Thymus (tissue), 11 donors: ENCODE results near the gene MAPKAPK3. TPM values are rescaled to one million over a fixed set of nuclear protein-coding genes. Genes with fewer than 3 reads are reported as not detected.

ENCODE experiments used
- DNase-seq, 9 donors: peaks; one replicate each; pipeline ENCODE4 v3.0.0-alpha.2; 2013; ENCODE audit warnings: low spot score in 9 of 9, low read depth in 6 of 9, missing footprints in 1 of 9
- H3K27ac ChIP-seq, 2 donors: one replicate each; pipeline ENCODE4 v1.5.1; 2013; ENCODE audit warnings: control low read depth in 1 of 2, low read depth in 1 of 2, low read length in 1 of 2, mild to moderate bottlenecking in 1 of 2, moderate library complexity in 1 of 2
- H3K27me3 ChIP-seq, 2 donors: one replicate each; pipeline ENCODE4 v1.5.1; 2013; ENCODE audit warnings: low read length in 1 of 2; ENCODE audit not compliant: control insufficient read depth in 2 of 2, insufficient read depth in 1 of 2
- H3K36me3 ChIP-seq, 2 donors: one replicate each; pipeline ENCODE4 v1.5.1; 2013; ENCODE audit warnings: low read length in 1 of 2, mild to moderate bottlenecking in 1 of 2, moderate library complexity in 1 of 2; ENCODE audit not compliant: control insufficient read depth in 2 of 2, insufficient read depth in 2 of 2
- H3K4me1 ChIP-seq, 2 donors: one replicate each; pipeline ENCODE4 v1.5.1; 2013; ENCODE audit warnings: low read length in 2 of 2; ENCODE audit not compliant: control insufficient read depth in 2 of 2, insufficient read depth in 2 of 2
- H3K4me3 ChIP-seq, 2 donors: one replicate each; pipeline ENCODE4 v1.5.1; 2013; ENCODE audit warnings: low read length in 2 of 2, control low read depth in 1 of 2, mild to moderate bottlenecking in 1 of 2
- H3K9me3 ChIP-seq, 2 donors: one replicate each; pipeline ENCODE4 v1.5.1; 2013; ENCODE audit warnings: low read length in 1 of 2, mild to moderate bottlenecking in 1 of 2; ENCODE audit not compliant: control insufficient read depth in 2 of 2, insufficient read depth in 1 of 2
- WGBS: extraction: QIAGEN DNeasy Blood & Tissue Kit; methylation state at CpG from one replicate; pipeline ENCODE4 v1.1.7; 2013; 5-methylcytosine and 5-hydroxymethylcytosine counted together
- polyA plus RNA-seq: library from polyadenylated mRNA; stranded (reverse); fragments of 200-250 nt; gene quantifications from one replicate; pipeline ENCODE4 v1.2.3, GENCODE V29; 2013
- total RNA-seq: library from RNA; stranded (reverse); fragments of 120-200 nt; gene quantifications from one replicate; pipeline ENCODE4 v1.2.4, GENCODE V29; 2013
- donor health status: healthy.

Gene MAPKAPK3
- total and polyA plus RNA-seq, 2 donors = 24.9 to 54.4 TPM

- H3K36me3 ChIP-seq = peaks cover 7 to 24% of the 10 kb centered on the region in 2 donors
- peaks cover 61 to 89% of the 10 kb centered on the region in 2 donors for H3K4me1 ChIP-seq
- no peaks in the 10 kb centered on the region for H3K9me3 ChIP-seq
- no peak overlapping the region for H3K4me3 ChIP-seq
- no peaks in the 10 kb centered on the region for H3K27me3 ChIP-seq
- DNase-seq = no peak
- 30% methylated on average over 1 of the region's 1 CpG for WGBS
- H3K27ac ChIP-seq = peak overlapping the region in 1 of 2 donors; percentile 50
Observed at GRCh38 chr3:50620420-50620819, 3.5 kb downstream of the MAPKAPK3 start.

DNA sequence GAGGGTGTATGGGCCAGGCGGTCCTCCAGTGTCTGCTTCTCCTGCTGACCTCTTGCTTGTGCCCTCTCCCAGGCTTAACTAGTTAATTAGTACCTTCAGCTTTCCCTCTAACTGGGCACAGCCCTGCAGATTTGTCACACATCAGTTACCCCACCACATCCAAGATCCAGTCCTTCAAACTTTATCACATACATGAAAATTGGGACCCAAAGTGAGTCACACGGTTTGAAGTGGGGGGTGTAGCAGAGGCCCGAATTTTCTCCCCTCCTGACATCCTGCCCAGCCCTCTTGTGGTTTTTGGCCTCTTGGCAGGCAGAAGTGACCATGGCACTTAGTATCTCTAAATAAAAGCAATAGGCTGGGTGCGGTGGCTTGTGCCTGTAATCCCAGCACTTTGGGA lies 3.9 kb downstream of the MAPKAPK3 start:
- H3K4me1 ChIP-seq = peaks cover 64 to 89% of the 10 kb centered on the region in 2 donors
- no peaks in the 10 kb centered on the region for H3K9me3 ChIP-seq
- H3K27me3 ChIP-seq = no peaks in the 10 kb centered on the region
- no peak overlapping the region for H3K4me3 ChIP-seq
- H3K27ac ChIP-seq = peak overlapping the region in 1 of 2 donors; percentile 50
- 47% methylated on average over 4 of the region's 4 CpGs for WGBS
- H3K36me3 ChIP-seq = peaks cover 7 to 24% of the 10 kb centered on the region in 2 donors
- no peak for DNase-seq

GRCh38 chr3:50622881-50623280 lies 5.9 kb downstream of the MAPKAPK3 start:
- H3K36me3 ChIP-seq = peaks cover 7 to 27% of the 10 kb centered on the region in 2 donors
- 96% methylated on average over 3 of the region's 3 CpGs for WGBS
- H3K9me3 ChIP-seq = peaks cover 0 to 3% of the 10 kb centered on the region in 2 donors
- no peak for DNase-seq
- no peaks in the 10 kb centered on the region for H3K27me3 ChIP-seq
- H3K27ac ChIP-seq = peak overlapping the region; percentile 46 to 95
- no peak overlapping the region for H3K4me3 ChIP-seq
- peaks cover 77 to 94% of the 10 kb centered on the region in 2 donors for H3K4me1 ChIP-seq

- Histone ChIP-seq H3K27ac (peak overlapping the region; percentile 83 to 95), H3K27me3 (no peaks in the 10 kb centered on the region), H3K4me3 (no peak overlapping the region), H3K36me3 (peaks cover 7 to 27% of the 10 kb centered on the region in 2 donors), H3K4me1 (peaks cover 79 to 95% of the 10 kb centered on the region in 2 donors), H3K9me3 (peaks cover 0 to 3% of the 10 kb centered on the region in 2 donors)
- WGBS = 3% methylated on average over 6 of the region's 6 CpGs
- peak in 5 of 9 donors; percentile 54 to 85 (median 69) for DNase-seq
Observed at GRCh38 chr3:50623840-50624474, 7.0 kb downstream of the MAPKAPK3 start.

GRCh38 chr3:50624634-50625033 lies 7.7 kb downstream of the MAPKAPK3 start:
- WGBS = 97% methylated on average over 2 of the region's 2 CpGs
- H3K4me1 ChIP-seq = peaks cover 77 to 95% of the 10 kb centered on the region in 2 donors

DNA sequence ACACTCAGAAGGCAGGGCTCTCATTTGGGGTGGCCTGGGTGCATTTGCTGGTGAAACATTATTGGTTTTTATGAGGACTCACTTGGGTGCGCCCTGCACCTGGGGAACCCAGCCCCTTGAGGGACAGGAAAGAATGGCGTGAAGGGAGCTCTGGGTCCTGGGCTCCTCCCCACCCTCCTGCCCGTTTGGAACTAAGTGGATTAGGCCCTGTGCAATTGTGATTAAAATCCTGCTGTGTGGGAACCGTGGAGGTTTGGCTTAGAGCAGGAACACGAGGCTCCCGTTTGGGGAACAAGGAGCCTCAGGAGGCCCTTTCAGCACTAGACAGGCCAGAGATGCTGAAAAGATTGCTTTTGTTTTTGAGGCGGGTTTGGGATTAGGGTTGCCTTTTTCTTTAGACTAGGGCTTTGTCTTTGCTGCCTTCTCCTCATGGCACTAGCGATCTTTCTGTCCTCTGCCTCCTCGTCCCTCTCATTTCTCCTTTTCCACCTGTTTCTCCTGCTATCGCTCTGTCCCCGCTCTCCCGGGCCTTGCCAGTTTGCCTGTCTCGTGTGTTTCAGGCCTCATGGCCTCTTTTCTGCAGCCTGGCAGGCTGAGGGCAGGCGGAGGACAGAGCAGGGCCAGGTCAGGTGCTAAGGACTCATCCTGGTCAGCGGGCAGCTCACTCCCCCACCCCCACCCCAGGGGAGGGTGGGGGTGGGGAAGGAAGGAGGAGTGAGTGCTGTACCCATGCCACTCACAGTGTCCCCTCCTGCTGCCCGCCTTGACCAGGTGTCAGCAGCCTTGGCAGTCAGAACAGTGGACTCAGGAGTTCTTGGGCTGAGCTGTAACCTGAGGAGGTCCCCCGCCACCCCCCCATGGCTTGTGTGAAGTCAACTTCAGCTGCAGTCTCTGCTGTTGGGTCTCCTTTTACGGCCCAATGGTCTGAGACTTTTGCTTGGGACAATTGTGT lies 8.6 kb downstream of the MAPKAPK3 start:
- peak in 1 of 9 donors; percentile 57 for DNase-seq
- peak overlapping the region; percentile 83 to 95 for H3K27ac ChIP-seq
- no peaks in the 10 kb centered on the region for H3K27me3 ChIP-seq
- H3K9me3 ChIP-seq = peaks cover 0 to 3% of the 10 kb centered on the region in 2 donors
- peaks cover 13 to 35% of the 10 kb centered on the region in 2 donors for H3K36me3 ChIP-seq
- peaks cover 68 to 95% of the 10 kb centered on the region in 2 donors for H3K4me1 ChIP-seq
- no peak overlapping the region for H3K4me3 ChIP-seq
- WGBS = 63% methylated on average over 18 of the region's 18 CpGs

More at GRCh38 chr3:50624634-50625033, 7.7 kb downstream of the MAPKAPK3 start:
- H3K27me3 ChIP-seq = no peaks in the 10 kb centered on the region
- H3K36me3 ChIP-seq = peaks cover 7 to 32% of the 10 kb centered on the region in 2 donors
- H3K27ac ChIP-seq = peak overlapping the region; percentile 83 to 95
- DNase-seq = no peak
- peaks cover 0 to 3% of the 10 kb centered on the region in 2 donors for H3K9me3 ChIP-seq
- no peak overlapping the region for H3K4me3 ChIP-seq

GRCh38 chr3:50626401-50626800 lies 9.4 kb downstream of the MAPKAPK3 start:
- no peaks in the 10 kb centered on the region for H3K27me3 ChIP-seq

DNA sequence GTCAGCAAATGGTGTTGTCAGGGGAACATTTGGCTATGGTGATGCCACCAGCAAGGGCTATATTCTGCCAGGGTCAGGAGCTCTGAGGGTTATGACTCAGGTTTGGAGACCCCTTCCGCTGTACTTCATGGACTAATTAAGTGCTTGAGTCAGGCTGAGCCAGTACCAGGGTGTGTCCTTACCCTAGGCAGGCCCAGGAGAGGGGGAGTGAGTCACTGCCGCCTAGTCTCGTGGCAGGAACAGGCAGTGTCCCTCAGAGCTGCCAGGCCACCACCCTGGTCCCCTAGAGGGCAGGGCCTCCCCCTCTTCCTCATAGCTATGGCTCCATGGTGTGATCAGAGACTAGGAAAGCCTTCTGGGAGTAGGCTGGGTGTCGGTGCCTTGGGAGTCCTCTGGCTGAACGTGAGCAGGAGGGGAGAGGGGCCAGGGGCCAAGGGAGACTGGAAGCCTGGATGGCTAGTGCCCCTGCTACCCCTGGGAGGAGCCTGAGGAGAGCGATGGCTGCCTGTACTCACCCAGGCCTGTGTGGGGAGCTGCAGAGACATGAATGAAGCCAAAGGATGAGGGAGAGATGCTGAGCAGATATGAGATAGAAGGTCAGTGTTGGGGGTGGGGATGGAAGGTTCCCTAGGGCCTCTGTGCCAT lies 10.6 kb downstream of the MAPKAPK3 start:
- Histone ChIP-seq H3K27me3 (no peaks in the 10 kb centered on the region), H3K9me3 (peaks cover 0 to 3% of the 10 kb centered on the region in 2 donors), H3K36me3 (peaks cover 13 to 28% of the 10 kb centered on the region in 2 donors), H3K27ac (peak overlapping the region; percentile 56 to 95), H3K4me3 (no peak overlapping the region), H3K4me1 (peaks cover 61 to 99% of the 10 kb centered on the region in 2 donors)
- WGBS = 71% methylated on average over 6 of the region's 6 CpGs
- peak in 1 of 9 donors; percentile 64 for DNase-seq

More at GRCh38 chr3:50626401-50626800, 9.4 kb downstream of the MAPKAPK3 start:
- Histone ChIP-seq H3K27ac (peak overlapping the region; percentile 83 to 95), H3K4me1 (peaks cover 60 to 96% of the 10 kb centered on the region in 2 donors), H3K9me3 (peaks cover 0 to 3% of the 10 kb centered on the region in 2 donors), H3K4me3 (no peak overlapping the region), H3K36me3 (peaks cover 16 to 37% of the 10 kb centered on the region in 2 donors)
- 24% methylated on average over 3 of the region's 3 CpGs for WGBS
- peak in 4 of 9 donors; percentile 47 to 87 (median 70) for DNase-seq
